Measurements from ENCODE around the gene KLHL29.
"Not testable (repeated sequence)": the region's sequence is repeated elsewhere in the genome, so short reads cannot be mapped to it uniquely, and the experiment has no call there.

Gene KLHL29

DNA sequence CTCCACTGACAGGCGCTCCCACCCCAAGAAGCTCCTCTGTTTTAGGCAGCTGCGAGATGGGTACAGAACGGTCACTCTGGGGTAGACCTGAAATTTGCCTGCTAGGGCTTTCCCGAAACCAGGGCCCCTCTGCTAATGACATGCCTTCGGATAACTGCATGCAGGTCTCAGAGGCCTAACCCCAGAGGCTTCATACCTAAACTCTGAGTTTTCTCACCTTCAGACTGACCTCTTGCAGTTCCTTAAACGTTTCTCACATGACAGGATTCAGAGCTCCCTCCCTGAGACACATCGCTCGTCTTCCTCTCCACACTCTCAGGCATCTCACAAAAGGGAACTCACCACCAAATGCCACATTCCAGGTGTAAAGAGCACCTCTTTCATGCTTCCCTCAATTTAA lies 11.3 kb upstream of the KLHL29 start:
- no peak for DNase-seq

- no peak for DNase-seq
These were observed 9.5 kb upstream of the KLHL29 start for GRCh38 chr2:23375448-23375847.

DNA sequence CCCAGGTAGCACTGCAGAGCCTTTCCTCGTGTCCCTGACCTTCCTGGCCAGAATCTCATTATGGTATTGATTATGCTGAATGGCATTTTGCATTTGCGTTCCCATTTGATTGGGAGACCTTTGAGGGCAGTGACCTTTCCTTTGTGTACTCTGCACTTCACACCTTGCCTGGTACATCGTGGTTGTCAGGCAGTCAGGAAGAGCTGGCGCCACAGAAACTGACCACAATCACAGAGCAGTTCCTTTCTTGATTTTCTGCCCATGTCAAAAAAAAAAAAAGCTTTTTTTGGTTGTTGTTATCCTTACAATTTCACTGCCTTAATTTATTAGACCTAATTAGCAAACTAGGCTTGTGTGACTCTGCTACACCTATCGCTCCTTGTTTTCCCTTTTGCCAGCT lies 8.9 kb upstream of the KLHL29 start:
- no peak for DNase-seq

GRCh38 chr2:23376972-23377371 lies 8.0 kb upstream of the KLHL29 start:
- DNase-seq = no peak

DNA sequence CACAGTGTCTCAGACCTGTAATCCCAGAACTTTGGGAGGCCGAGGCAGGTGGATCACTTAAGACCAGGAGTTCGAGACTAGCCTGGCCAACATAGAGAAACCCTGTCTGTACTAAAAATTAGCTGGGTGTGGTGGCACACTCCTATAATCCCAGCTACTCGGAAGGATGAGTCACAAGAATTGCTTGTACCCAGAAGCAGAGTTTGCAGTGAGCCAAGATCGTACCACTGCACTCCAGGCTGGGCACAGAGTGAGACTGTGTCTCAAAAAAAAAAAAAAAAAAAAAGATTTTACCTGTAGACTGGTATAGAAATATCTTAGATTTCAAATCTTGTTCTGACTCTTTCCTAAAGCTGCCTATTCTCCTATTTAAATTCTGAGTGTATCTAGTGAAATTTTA lies 7.2 kb upstream of the KLHL29 start:
- no peak for DNase-seq

DNA sequence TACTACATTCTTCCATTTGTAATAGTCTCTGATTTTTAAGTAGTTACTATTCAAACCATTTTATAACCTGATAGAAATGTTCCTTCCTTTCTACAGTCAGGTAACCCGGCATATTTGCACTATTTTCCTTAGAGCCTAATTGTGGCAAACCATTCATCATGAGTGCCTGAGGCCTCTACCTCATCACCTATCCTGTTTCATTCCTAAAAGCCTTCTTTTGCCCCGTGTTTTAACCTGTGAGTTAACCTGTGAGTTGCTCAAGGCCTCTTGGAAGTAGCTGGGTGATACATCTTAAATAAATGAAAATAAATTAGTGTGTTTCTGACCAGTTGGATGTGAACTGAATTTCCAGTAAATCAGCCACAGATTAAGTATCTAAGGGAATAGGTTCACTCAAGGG lies 6.5 kb upstream of the KLHL29 start:
- DNase-seq = no peak

DNA sequence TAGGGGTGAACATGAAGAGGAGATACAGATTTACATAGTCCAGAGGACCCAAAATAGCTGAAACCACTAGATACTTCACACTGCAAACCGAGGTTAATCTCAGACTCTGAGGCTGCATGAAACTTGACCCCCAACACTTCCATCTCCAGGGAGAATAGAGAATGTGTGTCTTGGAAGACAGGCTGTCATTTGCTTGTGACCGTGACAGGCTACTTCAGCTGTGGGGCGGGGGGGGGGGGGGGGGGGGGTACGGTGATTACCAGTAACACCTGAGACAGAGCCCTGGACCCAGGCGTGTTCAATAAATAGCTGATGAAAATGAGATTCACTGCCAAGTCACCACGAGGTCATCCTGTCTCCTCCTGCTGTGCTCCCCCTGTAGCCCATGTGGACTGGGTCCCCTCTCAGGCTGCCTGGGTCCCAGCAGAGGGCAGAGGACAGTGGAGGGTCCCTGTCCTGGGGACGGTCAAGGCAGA lies 5.7 kb upstream of the KLHL29 start:
- DNase-seq = no peak

- peak; percentile 48 for DNase-seq
These were observed 4.4 kb upstream of the KLHL29 start for GRCh38 chr2:23380562-23381065.

- DNase-seq = no peak
These were observed 3.9 kb upstream of the KLHL29 start for GRCh38 chr2:23381084-23381483.

DNA sequence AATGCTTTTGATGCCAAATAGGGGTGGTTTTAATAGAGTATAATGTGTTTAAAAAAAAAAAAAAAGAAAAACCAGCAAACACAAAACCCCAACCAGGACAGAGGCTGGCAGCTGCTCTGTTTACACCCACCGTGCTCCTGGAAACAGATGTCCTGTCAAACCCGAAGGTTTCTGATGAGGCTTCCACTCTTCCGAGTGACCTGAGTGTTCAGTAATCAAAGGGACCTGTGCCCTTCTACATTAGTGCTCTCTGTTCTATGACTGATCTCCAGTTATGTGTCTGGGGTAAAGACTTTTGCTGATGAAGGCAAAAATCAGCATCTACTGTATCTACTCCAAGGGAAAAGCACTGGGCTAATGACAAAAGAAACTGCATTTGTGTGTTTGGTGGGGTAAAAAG lies 3.5 kb upstream of the KLHL29 start:
- DNase-seq = no peak

GRCh38 chr2:23383100-23383499 lies 1.9 kb upstream of the KLHL29 start:
- no peak for DNase-seq

DNA sequence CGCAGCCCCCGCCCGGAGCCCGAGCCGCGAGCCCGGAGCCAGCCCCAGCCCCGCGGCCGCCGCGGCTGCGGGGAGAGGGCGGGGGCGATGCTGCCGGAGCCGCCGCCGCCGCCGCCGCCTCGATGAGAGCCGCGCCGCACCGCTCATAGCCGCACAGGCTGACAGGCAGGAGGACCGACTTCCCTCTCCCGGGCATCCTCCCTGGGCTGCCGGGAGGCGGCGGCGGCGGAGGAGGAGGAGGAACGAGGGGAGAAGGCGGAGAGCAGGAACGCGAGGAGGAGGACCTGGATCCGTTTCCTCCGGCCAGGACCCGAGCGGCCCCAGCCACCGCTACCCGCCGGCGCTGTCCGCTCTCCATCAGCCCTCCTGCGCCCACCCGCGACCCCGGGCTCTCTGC lies 370 bp downstream of the KLHL29 start:
- peak; percentile 37 for DNase-seq

GRCh38 chr2:23385748-23386338 lies 864 bp downstream of the KLHL29 start:
- DNase-seq = peak; percentile 25

- peak; percentile 32 for DNase-seq
These were observed 1.6 kb downstream of the KLHL29 start for GRCh38 chr2:23386339-23387220.

DNA sequence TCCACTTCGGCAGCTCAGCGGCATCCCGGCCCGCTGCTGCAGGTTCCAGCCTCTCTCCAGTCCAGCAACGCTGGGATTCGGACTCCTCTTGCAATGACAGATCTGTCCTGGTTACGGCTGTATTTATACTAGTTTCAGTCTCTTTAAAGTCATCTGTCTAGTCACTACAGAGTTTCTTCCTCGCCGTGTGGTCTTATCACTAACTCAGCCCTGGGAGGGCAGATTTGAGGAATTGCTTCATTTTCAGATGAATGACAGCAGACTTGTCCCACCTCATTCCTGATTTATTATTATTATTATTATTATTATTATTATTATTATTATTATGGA lies 2.2 kb downstream of the KLHL29 start:
- DNase-seq = no peak

- no peak for DNase-seq
These were observed 2.9 kb downstream of the KLHL29 start for GRCh38 chr2:23387845-23388244.

- no peak for DNase-seq
These were observed 3.3 kb downstream of the KLHL29 start for GRCh38 chr2:23388294-23388693.

DNA sequence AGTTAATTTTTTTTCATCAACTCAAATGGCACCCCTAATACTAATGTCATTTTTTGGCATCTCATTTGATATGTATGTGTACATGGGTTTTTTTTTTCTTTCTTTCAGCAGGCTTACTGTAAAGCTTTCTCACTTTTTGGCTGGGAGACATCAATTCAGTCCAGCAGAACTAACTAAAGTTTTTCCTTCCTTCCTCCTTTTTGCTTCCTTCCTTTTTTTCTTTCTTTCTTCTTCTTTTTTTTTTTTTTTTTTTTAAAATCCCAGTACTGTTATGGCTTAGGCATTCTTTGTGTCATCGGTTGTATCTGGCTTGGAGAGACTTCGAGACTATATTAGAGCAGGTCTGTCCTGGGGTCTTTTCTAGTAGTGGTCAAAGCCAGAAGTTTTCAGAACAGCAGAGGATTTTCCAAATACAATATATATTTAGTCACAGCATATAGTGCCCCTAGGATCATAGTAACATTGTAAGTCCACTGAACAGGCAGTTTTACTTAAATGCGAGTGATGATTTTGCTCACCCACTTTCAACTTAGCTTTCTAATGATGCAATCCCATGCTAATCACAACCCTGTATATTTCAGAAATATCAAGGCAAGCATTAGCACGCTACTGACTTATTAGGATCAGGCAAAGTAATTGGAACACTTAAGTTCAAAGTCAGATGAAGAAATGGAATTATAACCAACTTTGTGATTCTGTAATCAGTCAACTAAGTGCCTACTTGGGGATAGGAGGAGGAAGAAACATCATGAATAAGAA lies 4.0 kb downstream of the KLHL29 start:
- DNase-seq = no peak

- no peak for DNase-seq
These were observed 5.2 kb downstream of the KLHL29 start for GRCh38 chr2:23390152-23390551.

- not testable (repeated sequence) for DNase-seq
These were observed 6.3 kb downstream of the KLHL29 start for GRCh38 chr2:23391237-23391736.

DNA sequence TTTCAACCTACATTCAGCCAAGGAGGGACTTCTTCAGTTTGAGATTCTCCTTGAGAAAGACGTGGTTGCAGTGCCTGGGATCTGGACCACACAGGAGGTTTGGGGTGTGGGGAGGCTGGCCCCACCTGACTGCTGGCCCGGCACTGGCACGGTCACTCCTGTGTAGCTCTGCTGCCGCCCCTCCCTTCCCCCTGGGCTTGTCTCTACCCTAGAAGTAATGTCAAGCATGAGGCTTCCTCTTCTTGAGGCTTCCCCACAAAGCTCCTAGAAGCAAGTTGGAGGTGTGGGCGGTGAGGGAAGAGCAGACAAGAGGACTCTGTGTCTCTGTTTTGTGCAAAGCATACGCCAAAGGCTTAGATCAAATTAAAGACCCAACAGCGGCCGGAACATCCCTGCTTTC lies 8.7 kb downstream of the KLHL29 start:
- no peak for DNase-seq

GRCh38 chr2:23394700-23395099 lies 9.7 kb downstream of the KLHL29 start:
- no peak for DNase-seq

GRCh38 chr2:23397478-23397877 lies 12.5 kb downstream of the KLHL29 start:
- no peak for DNase-seq
